Neural progenitor cell (in vitro differentiated cells): ENCODE measurements around the gene SUN1.

Source experiments
- EZH2 ChIP-seq: fragments of 200-600 bp; sonication (generic); IDR thresholded peaks from 2 replicates; pipeline ENCODE4 v1.6.1; 2017; ENCODE audit warnings: antibody characterized with exemption, mild to moderate bottlenecking, moderate library complexity
- EZH2phosphoT487 ChIP-seq: fragments of 200-600 bp; sonication (generic); IDR thresholded peaks from 2 replicates; pipeline ENCODE4 v1.6.1; 2017; ENCODE audit warnings: antibody characterized with exemption
- TF ChIP-seq, protein P1 (sequence below): fragments of 200-600 bp; sonication (generic); IDR thresholded peaks from 2 replicates; pipeline ENCODE4 v1.5.1; 2017; ENCODE audit warnings: antibody characterized with exemption, mild to moderate bottlenecking

DNA sequence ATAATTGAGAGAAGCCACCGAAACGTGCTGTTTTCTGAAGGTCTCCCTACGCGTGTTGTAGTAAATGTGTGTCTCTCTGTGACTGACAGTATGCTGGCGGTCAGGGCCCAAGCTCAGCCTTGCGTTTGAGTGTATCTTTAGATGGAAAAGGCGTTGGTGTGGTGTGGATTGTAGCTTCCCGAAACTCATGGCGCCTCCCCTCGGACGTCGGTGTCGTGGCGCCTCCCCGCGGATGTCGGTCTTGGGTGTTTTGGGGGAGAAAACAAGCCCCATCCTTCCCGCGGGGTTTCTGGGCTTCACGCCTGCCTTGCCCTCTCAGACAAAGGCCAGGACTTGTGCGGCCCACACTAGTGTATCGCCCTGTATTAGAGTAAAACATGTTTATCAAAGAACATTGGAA lies 12.8 kb downstream of the SUN1 start:
- TF ChIP-seq, protein P1, sequence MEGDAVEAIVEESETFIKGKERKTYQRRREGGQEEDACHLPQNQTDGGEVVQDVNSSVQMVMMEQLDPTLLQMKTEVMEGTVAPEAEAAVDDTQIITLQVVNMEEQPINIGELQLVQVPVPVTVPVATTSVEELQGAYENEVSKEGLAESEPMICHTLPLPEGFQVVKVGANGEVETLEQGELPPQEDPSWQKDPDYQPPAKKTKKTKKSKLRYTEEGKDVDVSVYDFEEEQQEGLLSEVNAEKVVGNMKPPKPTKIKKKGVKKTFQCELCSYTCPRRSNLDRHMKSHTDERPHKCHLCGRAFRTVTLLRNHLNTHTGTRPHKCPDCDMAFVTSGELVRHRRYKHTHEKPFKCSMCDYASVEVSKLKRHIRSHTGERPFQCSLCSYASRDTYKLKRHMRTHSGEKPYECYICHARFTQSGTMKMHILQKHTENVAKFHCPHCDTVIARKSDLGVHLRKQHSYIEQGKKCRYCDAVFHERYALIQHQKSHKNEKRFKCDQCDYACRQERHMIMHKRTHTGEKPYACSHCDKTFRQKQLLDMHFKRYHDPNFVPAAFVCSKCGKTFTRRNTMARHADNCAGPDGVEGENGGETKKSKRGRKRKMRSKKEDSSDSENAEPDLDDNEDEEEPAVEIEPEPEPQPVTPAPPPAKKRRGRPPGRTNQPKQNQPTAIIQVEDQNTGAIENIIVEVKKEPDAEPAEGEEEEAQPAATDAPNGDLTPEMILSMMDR: no peak
- TF ChIP-seq EZH2phosphoT487: no peak
- TF ChIP-seq EZH2: no peak
